Fibroblast of pulmonary artery (primary cell): ENCODE data around the gene ROBO1.

Experiments
- DNase-seq: peaks from one replicate; pipeline ENCODE4 v3.0.0-alpha.2; 2010; ENCODE audit warnings: low read depth
- H3K4me3 ChIP-seq: replicated peaks from 2 replicates; pipeline ENCODE4 v1.5.1; 2011; ENCODE audit warnings: low read depth, mild to moderate bottlenecking, control low read depth, low read length, moderate library complexity
- CTCF ChIP-seq: IDR thresholded peaks from 2 replicates; pipeline ENCODE4 v1.5.1; 2011; ENCODE audit warnings: mild to moderate bottlenecking, control low read depth, low read length, inconsistent platforms; ENCODE audit errors: missing control alignments

The ROBO1 gene

GRCh38 chr3:79490165-79491028, 277.4 kb downstream of the ROBO1 start:
- peak; percentile 87 for DNase-seq
- peak; percentile 29 for TF ChIP-seq CTCF
- H3K4me3 ChIP-seq, result no peak overlapping the region

- DNase-seq, result no peak
- no peak for TF ChIP-seq CTCF
- no peak overlapping the region for H3K4me3 ChIP-seq
Measured at GRCh38 chr3:79488407-79488806, 279.4 kb downstream of the ROBO1 start.

- no peak for DNase-seq
- TF ChIP-seq CTCF, result no peak
- H3K4me3 ChIP-seq, result no peak overlapping the region
Measured at GRCh38 chr3:79480746-79481145, 287.1 kb downstream of the ROBO1 start.

- no peak for TF ChIP-seq CTCF
- no peak overlapping the region for H3K4me3 ChIP-seq
- DNase-seq, result no peak
Measured at GRCh38 chr3:79478620-79479019, 289.2 kb downstream of the ROBO1 start.

GRCh38 chr3:79477242-79477641, 290.6 kb downstream of the ROBO1 start:
- no peak for DNase-seq
- TF ChIP-seq CTCF, result no peak
- no peak overlapping the region for H3K4me3 ChIP-seq

GRCh38 chr3:79473993-79474392, 293.8 kb downstream of the ROBO1 start:
- H3K4me3 ChIP-seq, result no peak overlapping the region
- TF ChIP-seq CTCF, result no peak
- DNase-seq, result no peak

- no peak for TF ChIP-seq CTCF
- H3K4me3 ChIP-seq, result no peak overlapping the region
- DNase-seq, result no peak
Measured at GRCh38 chr3:79467721-79468120, 300.1 kb downstream of the ROBO1 start.
